ENCODE data around the gene RGP1.
A peak's percentile ranks its signal among the peaks of the same experiment; 100 is the strongest.

Gene RGP1

DNA sequence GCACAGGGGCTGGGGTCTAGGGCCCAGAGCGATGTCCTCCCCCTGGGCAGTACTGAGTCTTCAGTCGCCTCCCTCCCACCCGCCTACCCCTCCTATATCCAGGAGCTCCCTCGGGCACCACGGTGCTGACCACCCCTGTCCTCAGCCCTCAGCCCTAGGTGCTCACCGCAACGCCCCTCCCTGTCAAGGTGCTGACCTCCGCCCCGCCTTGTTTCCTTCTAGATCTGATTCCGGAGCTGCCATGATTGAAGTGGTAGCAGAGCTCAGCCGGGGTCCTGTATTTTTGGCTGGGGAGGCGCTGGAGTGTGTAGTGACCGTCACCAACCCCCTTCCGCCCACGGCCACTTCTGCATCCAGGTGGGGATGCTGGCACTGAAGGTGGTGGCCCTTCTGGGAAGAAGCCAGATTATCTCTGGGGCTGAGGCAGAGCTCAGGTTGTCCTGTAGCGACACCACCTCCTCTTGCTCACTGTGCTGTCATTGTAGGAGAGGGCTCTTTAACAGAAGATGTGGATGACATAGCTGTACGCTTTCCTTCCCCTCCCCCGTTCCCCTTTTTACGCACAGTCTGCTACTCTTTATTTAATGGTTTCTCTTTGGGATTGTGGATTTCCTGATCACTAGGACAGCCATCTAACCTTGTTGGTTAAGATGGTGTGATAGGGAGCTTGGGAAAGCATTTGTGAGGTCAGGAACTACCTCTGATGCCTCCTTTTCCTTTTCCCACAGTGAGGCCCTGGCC lies 598 bp downstream of the RGP1 start:
- no peaks in the 10 kb centered on the region for H3K9me3 Mint-ChIP-seq
- H3K4me1 Mint-ChIP-seq: peaks cover 40% of the 10 kb centered on the region
- peaks cover 57% of the 10 kb centered on the region for H3K36me3 Mint-ChIP-seq
- H3K27ac Mint-ChIP-seq: peak overlapping the region; percentile 93
- peak overlapping the region; percentile 93 for H3K4me3 Mint-ChIP-seq
- DNase-seq (ENCODE audit: low spot score in 2 of 2) (peak in 1 of 2 donors; percentile 73), ATAC-seq (peak; percentile 56)

DNA sequence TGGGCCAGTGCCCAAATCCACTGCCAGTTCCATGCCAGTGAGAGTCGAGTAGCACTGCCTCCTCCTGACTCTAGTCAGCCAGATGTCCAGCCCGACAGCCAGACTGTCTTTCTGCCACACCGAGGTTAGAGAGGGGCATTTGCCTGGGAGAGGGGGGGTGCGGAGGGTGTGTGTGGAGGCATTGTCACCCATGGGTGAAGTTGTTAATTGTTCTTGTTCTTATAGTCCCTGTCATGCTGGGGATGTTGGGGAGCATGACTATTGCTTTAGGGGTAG lies 1.1 kb downstream of the RGP1 start:
- Mint-ChIP-seq H3K9me3 (no peaks in the 10 kb centered on the region), H3K36me3 (peaks cover 55% of the 10 kb centered on the region), H3K4me3 (peak overlapping the region; percentile 93), H3K27ac (peak overlapping the region; percentile 93), H3K4me1 (peaks cover 36% of the 10 kb centered on the region)
- DNase-seq (ENCODE audit: low spot score in 2 of 2) (no peak), ATAC-seq (no peak)

DNA sequence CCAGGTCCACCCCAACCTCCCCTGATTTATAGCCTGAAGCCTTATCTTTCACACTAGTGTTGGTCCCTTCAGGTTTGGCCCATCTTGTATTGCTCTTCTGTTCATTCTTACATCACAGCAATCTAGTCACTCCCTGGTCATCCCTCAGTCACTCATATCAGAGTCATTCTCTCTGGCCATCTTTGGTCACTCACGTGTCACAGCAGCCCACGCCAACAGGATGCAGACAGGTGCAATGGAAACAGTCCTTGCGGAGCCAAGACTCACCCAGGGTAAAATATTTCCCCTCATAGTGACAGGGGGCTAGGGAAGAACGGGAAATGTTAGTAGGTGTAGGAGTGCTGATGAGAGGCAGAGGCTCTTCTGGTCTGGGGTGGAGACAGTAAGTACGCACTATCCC lies 4.4 kb downstream of the RGP1 start:
- peaks cover 33% of the 10 kb centered on the region for H3K4me1 Mint-ChIP-seq
- no peak overlapping the region for H3K4me3 Mint-ChIP-seq
- ATAC-seq (no peak), DNase-seq (ENCODE audit: low spot score in 2 of 2) (no peak)
- H3K27ac Mint-ChIP-seq: no peak overlapping the region
- H3K36me3 Mint-ChIP-seq: peaks cover 59% of the 10 kb centered on the region
- H3K9me3 Mint-ChIP-seq: no peaks in the 10 kb centered on the region

DNA sequence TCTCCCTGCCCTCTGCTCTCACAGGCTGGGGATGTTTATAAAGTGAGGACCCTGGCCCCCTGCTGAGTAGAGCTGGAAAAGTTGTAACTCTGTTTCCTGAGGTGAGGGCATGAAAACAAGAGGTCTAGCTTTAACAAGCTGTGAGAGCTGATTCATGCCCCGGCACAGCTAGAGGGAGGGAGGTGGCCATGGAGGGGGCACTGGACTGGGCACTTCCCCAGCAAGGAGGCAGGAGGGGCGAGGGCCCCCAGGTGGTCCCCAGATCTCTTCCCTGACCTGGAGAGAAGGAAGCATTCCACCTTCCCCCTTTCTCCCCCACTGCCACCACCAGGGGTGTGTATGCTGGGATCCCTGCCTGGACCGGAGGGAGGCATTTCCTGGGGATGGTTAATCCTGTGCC lies 5.2 kb downstream of the RGP1 start, which contains the start of gene MSMP:
TSS of gene MSMP (minus strand) at position 13 of the 400 bp plus-strand sequence. CDS start 147 bp downstream, outside the sequence.
- no peak within 1 kb of the TSS for H3K4me3 Mint-ChIP-seq
- H3K36me3 Mint-ChIP-seq: peaks cover 56% of the 10 kb centered on the region
- H3K4me1 Mint-ChIP-seq: peaks cover 39% of the 10 kb centered on the region
- no peaks in the 10 kb centered on the region for H3K9me3 Mint-ChIP-seq
- ATAC-seq (no peak), DNase-seq (ENCODE audit: low spot score in 2 of 2) (no peak)
- H3K27ac Mint-ChIP-seq: no peak within 1 kb of the TSS

DNA sequence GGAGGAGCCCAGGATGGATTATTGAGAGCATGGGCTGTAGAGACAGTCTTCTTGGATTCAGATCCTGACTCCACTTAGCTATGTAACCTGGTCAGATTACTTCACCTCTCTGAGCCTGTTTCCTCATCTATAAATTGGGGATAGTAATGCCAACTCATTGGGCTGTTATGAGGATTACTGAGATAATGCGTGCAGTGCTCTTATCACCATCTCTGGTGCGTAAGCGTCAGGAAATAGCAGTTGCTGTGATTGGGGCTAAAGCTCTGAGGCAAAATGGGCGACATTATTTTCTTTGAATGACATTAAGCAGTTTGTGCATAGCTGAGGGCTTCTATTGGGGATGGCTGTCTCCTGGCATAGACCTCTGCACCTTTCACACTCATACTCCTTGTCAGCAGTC lies 6.0 kb downstream of the RGP1 start:
- DNase-seq (ENCODE audit: low spot score in 2 of 2) (no peak), ATAC-seq (no peak)
- Mint-ChIP-seq H3K27ac (no peak overlapping the region), H3K4me1 (peaks cover 39% of the 10 kb centered on the region), H3K9me3 (no peaks in the 10 kb centered on the region), H3K4me3 (no peak overlapping the region), H3K36me3 (peaks cover 48% of the 10 kb centered on the region)

DNA sequence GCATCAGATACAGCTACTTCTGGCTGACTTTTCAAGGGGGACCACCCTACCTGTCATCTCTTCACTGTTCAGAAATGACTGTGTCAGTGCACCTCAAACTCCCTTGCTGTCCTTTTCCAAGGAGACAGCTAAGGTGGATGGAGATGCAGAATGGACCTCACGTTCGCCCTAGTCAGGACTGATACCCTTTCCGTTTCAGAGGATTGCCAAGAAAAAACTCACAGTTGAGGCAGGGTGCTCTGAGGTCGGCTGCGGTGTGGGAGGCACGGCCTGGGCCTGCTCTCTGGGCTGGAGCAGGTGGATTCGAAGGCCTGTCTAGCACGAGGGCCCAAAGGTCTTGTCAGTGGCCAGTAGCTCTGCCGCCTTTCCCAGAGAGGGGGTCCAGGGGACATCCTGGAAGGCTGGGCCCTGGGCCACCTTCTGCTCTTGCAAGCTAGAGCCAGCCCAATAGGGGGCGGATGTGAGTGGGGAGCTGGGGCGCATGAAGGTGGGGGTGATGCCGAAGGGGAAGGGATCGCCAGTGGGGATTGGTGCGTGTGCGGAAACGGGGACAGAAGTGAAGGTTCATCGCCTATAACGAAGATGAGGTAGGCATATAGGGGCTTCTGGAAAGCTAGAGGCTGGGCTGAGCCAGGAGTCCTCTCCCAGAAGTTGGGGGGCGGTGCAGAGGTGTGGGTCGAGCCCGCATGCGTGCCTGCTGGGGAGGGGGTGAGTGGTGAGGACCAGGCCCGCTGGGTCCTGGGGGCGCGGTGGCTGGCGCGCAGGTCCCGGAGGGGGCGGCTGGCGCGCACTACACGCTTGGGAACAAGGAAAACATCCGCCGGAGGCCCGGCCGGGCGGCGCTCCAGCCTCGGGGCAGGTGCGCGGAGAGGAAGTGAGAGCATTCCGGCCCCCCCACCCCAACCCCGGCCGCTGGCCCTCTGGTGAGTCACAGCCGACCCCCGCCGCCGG lies 7.5 kb downstream of the RGP1 start:
- no peaks in the 10 kb centered on the region for H3K9me3 Mint-ChIP-seq
- H3K4me1 Mint-ChIP-seq: peaks cover 38% of the 10 kb centered on the region
- H3K4me3 Mint-ChIP-seq: peak overlapping the region; percentile 94
- H3K36me3 Mint-ChIP-seq: peaks cover 40% of the 10 kb centered on the region
- ATAC-seq: peak; percentile 88
- H3K27ac Mint-ChIP-seq: peak overlapping the region; percentile 98
- peak; percentile 72 to 91 for DNase-seq (ENCODE audit: low spot score in 2 of 2)

DNA sequence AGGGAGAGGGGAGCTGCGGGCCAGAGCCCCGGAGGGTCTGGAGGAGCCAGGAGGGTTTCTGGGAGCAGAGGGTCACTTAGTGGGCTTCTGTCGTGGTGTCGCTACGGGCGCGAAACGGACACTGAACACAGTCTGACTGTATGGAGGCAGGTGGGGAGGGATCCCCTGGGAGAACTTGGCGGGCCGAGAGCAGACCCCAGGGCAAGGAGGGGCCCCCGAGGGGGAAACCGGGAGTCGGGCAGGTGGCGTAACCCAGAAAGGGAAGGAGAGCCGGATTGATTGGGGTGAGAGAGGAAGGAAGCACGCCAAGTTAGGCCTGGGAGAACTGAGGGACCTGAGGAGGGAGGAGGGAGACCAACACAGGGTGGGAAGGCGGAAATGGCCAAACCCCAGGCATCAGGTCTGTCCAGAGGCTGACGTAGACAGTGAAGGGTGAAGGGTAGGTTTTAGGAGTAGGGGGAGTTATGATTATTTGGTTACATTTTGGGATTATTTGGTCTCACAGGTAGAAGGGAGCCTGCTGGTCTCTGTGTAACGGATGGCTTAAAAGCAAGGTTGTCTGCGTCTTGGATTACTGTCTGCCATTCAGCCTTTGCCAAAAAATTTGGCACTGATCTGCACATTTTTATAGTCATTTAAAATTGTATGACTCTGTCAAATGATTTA lies 8.3 kb downstream of the RGP1 start:
- H3K4me3 Mint-ChIP-seq: peak overlapping the region; percentile 94
- H3K9me3 Mint-ChIP-seq: no peaks in the 10 kb centered on the region
- ATAC-seq: peak; percentile 51
- DNase-seq (ENCODE audit: low spot score in 2 of 2): peak; percentile 20 to 78
- peaks cover 31% of the 10 kb centered on the region for H3K36me3 Mint-ChIP-seq
- peak overlapping the region; percentile 98 for H3K27ac Mint-ChIP-seq
- H3K4me1 Mint-ChIP-seq: peaks cover 38% of the 10 kb centered on the region

DNA sequence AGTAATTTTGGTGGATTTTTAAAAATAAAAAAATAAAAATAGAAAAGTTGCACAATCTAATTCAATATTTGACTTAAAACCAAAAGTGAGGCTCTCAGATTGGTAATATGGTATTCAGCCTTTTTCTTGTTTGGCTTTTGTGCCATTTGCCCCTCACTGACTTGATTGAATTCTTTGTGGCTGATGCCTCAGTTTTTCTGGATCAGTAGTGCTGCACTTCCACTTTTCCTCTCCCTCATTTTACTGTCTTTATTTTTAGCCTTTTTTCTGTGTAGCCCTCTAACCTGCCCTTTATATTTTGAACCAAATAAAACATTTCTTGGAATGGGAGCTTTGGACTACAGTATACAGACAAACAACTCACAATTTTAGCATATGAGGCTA lies 8.8 kb downstream of the RGP1 start:
- ATAC-seq (no peak), DNase-seq (ENCODE audit: low spot score in 2 of 2) (no peak)
- H3K27ac Mint-ChIP-seq: peak overlapping the region; percentile 98
- peaks cover 26% of the 10 kb centered on the region for H3K36me3 Mint-ChIP-seq
- H3K9me3 Mint-ChIP-seq: no peaks in the 10 kb centered on the region
- peaks cover 38% of the 10 kb centered on the region for H3K4me1 Mint-ChIP-seq
- peak overlapping the region; percentile 94 for H3K4me3 Mint-ChIP-seq

DNA sequence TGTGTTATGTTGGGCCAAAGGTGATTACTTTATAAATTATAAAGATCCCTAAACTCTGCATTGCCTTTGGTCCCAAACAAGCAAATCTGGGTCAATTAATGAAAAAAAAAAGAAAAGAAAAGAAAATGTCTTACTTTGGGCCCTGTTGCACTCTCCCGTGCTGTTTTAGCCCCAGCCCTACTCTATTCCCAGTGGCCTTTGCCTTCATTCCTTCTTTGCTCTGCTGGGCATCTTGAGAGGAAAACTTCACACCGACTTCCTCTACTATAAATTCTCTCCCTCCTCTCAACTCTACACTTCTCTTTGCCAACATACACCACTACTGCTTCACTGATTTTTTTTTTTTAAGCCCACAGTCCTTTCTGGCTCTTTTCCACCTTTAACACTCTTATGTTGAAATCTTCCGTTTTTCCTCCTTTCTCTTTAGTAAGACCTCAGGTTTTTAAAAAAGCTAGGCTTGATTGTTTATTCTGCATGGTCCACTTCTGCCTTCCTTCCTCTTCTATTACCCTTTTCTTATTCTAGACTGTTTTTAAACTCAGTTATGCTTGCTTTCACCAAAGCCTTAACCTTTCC lies 9.5 kb downstream of the RGP1 start:
- no peak for ATAC-seq
- Mint-ChIP-seq H3K4me3 (peak overlapping the region; percentile 94), H3K27ac (no peak overlapping the region), H3K9me3 (no peaks in the 10 kb centered on the region), H3K4me1 (peaks cover 43% of the 10 kb centered on the region), H3K36me3 (peaks cover 21% of the 10 kb centered on the region)
- DNase-seq (ENCODE audit: low spot score in 2 of 2): no peak

DNA sequence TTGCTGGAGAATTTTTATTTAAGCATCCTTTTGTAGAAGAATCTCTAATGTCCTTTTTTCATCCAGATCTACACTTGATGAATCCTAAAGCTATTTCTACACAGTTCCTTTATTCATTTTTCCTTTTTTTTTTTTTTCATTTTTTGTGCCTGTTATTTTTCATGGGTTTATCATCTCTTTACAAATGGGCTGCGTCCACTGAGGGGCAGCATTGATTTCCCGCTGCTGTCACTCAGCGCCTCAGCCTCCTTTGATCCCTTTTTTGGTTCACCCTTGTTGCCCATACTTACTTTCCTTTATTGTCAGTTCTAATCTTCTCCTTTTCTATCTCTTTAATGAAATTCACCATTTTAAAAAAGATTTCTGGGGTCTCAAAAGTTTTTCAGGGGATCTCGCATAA lies 10.7 kb downstream of the RGP1 start:
- no peak overlapping the region for H3K27ac Mint-ChIP-seq
- peaks cover 23% of the 10 kb centered on the region for H3K36me3 Mint-ChIP-seq
- peaks cover 43% of the 10 kb centered on the region for H3K4me1 Mint-ChIP-seq
- no peak overlapping the region for H3K4me3 Mint-ChIP-seq
- DNase-seq (ENCODE audit: low spot score in 2 of 2) (no peak), ATAC-seq (no peak)
- H3K9me3 Mint-ChIP-seq: no peaks in the 10 kb centered on the region

DNA sequence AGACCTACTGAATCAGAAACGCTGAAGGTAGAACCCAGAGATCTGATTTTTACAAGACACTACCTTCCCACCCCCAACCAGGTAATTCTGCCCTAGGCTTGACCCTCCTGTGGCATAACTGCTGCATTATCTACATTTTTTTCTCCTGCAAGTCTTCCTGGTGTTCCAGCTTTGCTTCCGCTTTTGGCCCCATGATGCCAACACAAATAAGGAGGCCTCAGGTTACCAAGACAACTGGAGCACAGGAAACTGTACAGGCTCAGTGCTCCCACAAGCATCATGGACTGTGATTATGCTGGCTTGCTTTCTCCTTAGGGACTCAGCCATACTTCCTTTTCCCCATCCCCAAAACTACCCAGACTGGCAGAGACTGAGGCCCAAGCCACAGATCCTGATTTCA lies 11.6 kb downstream of the RGP1 start:
- DNase-seq (ENCODE audit: low spot score in 2 of 2): no peak

DNA sequence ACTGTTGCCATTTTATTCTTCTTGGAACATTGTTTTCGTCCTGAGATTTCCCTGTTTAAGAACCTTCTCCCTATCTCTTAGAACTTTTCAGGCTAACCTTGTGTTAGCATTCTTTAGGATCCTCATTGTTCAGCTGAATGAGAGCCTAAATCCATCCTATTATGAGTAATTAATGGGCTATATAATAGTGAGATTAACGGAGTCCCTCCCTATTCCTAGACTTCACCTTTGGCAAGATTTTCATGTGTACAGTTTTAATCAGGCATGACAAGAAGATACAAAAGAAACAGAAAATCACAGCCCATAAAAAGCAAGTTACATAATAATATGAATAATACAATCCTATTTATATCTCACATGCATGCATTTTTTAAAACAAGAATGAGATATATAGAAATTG lies 14.1 kb downstream of the RGP1 start:
- peaks cover 22% of the 10 kb centered on the region for H3K4me1 Mint-ChIP-seq
- peaks cover 6% of the 10 kb centered on the region for H3K36me3 Mint-ChIP-seq
- DNase-seq (ENCODE audit: low spot score in 2 of 2) (no peak), ATAC-seq (no peak)
- no peaks in the 10 kb centered on the region for H3K9me3 Mint-ChIP-seq
- no peak overlapping the region for H3K4me3 Mint-ChIP-seq
- no peak overlapping the region for H3K27ac Mint-ChIP-seq

More for the DNA sequence above, 11.6 kb downstream of the RGP1 start:
- ATAC-seq: no peak
- Mint-ChIP-seq H3K4me3 (no peak overlapping the region), H3K4me1 (peaks cover 43% of the 10 kb centered on the region), H3K36me3 (peaks cover 23% of the 10 kb centered on the region), H3K27ac (no peak overlapping the region), H3K9me3 (no peaks in the 10 kb centered on the region)

DNA sequence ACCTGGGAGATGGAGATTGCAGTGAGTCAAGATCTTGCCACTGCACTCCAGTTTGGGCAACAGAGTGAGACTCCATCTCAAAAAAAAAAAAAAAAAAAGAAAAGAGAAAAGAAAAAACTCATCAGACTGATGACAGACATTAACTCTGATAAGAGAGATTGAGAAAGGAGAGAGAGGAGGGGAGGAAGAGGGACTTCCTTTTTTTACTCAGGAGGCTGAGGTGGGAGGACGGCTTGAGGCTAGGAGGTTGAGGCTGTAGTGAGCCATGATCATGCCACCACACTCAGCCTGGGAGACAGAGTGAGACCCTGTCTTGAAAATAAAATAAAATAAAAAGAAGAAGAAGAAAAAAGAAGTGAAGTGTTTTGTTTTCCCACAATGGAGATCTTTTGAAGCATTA lies 14.7 kb downstream of the RGP1 start:
- no peak for DNase-seq (ENCODE audit: low spot score in 2 of 2)
- Mint-ChIP-seq H3K36me3 (peaks cover 6% of the 10 kb centered on the region), H3K4me1 (peaks cover 15% of the 10 kb centered on the region), H3K27ac (no peak overlapping the region), H3K9me3 (no peaks in the 10 kb centered on the region), H3K4me3 (no peak overlapping the region)
- no peak for ATAC-seq

DNA sequence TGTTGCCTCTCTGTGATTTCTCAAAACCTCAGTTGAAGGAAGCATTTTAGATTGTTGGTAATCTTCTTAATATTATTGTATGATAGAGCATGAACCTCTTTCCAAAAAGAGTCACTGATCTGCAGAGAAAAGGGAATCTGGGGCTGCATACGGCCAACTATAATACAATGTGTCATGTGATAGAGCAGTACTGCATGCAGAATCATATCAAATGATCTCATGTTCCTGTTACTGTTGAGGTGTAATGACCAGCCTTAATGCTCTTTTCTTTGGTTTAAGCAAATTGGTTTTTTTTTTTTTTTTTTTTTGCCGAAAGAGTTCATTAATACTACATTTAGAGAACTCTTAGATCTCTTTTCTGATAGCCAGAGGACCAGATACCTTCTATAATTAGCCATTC lies 17.9 kb downstream of the RGP1 start:
- Mint-ChIP-seq H3K9me3 (no peaks in the 10 kb centered on the region), H3K27ac (no peak overlapping the region), H3K4me1 (peaks cover 4% of the 10 kb centered on the region), H3K36me3 (peaks cover 6% of the 10 kb centered on the region), H3K4me3 (no peak overlapping the region)
- no peak for ATAC-seq
- DNase-seq (ENCODE audit: low spot score in 2 of 2): no peak

DNA sequence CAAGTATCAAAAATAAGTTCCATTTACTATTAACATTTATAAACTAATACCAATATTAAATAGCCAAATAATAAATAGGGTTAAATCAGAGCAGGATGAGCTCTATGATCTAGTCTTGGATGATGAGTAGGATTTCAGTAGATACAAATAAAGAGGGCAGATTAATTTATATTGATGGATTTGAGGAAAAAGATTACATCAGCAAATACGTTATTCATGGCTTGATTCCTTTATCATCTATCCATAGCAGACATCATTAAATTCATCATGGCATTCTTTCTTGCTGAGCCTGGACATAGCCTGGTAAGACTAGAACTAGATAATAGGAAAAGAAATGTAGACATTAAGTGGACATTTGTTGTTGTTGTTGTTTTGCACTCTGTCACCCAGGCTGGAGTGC lies 18.4 kb downstream of the RGP1 start:
- DNase-seq (ENCODE audit: low spot score in 2 of 2) (no peak), ATAC-seq (no peak)
- peaks cover 4% of the 10 kb centered on the region for H3K4me1 Mint-ChIP-seq
- H3K27ac Mint-ChIP-seq: no peak overlapping the region
- H3K4me3 Mint-ChIP-seq: no peak overlapping the region
- no peaks in the 10 kb centered on the region for H3K9me3 Mint-ChIP-seq
- peaks cover 6% of the 10 kb centered on the region for H3K36me3 Mint-ChIP-seq

Measured in stimulated activated effector memory CD8-positive, alpha-beta T cell treated with anti-CD3 and anti-CD28 coated beads, Interleukin-12 subunit alpha, Interleukin-12 subunit beta, amount 100 ng/mL, for 72 hours (primary cell).